ENCODE data around the gene AADACL2.

Gene AADACL2

GRCh38 chr3:151688571-151688970, 45.2 kb upstream of the AADACL2 start:
- Histone ChIP-seq H4K20me1 (ENCODE audit: insufficient read depth, low read length) (no peaks in the 10 kb centered on the region), H2AFZ (ENCODE audit: low read depth, low read length) (no peak overlapping the region), H3K36me3 (replicated peaks; ENCODE audit: low read depth, low read length) (no peaks in the 10 kb centered on the region), H3K9me3 (ENCODE audit: insufficient read depth, low read length) (no peaks in the 10 kb centered on the region), H3K4me1 (ENCODE audit: low read length) (no peaks in the 10 kb centered on the region), H3K27ac (ENCODE audit: low read length) (no peak overlapping the region), H3K4me2 (ENCODE audit: low read length) (no peak overlapping the region), H3K9ac (ENCODE audit: low read length) (no peak overlapping the region), H3K4me3 (ENCODE audit: low read length) (no peak overlapping the region), H3K27me3 (ENCODE audit: low read depth, low read length) (no peaks in the 10 kb centered on the region), H3K79me2 (ENCODE audit: low read length) (no peaks in the 10 kb centered on the region)
- no peak for TF ChIP-seq CTCF (IDR thresholded peaks at IDR 0.05; ENCODE audit: low read depth, low read length)
- TF ChIP-seq EZH2phosphoT487 (IDR thresholded peaks at IDR 0.05; ENCODE audit: low read depth), result no peak

GRCh38 chr3:151690645-151691044, 43.1 kb upstream of the AADACL2 start:
- Histone ChIP-seq H3K9me3 (ENCODE audit: insufficient read depth, low read length) (no peaks in the 10 kb centered on the region), H2AFZ (ENCODE audit: low read depth, low read length) (no peak overlapping the region)

GRCh38 chr3:151697496-151697895, 36.2 kb upstream of the AADACL2 start:
- Histone ChIP-seq H2AFZ (ENCODE audit: low read depth, low read length) (no peak overlapping the region), H3K27ac (ENCODE audit: low read length) (no peak overlapping the region), H3K9me3 (ENCODE audit: insufficient read depth, low read length) (no peaks in the 10 kb centered on the region), H3K4me1 (ENCODE audit: low read length) (no peaks in the 10 kb centered on the region), H3K79me2 (ENCODE audit: low read length) (no peaks in the 10 kb centered on the region), H3K36me3 (replicated peaks; ENCODE audit: low read depth, low read length) (no peaks in the 10 kb centered on the region), H3K27me3 (ENCODE audit: low read depth, low read length) (no peaks in the 10 kb centered on the region), H3K4me3 (ENCODE audit: low read length) (no peak overlapping the region), H4K20me1 (ENCODE audit: insufficient read depth, low read length) (no peaks in the 10 kb centered on the region), H3K4me2 (ENCODE audit: low read length) (no peak overlapping the region), H3K9ac (ENCODE audit: low read length) (no peak overlapping the region)
- TF ChIP-seq CTCF (IDR thresholded peaks at IDR 0.05; ENCODE audit: low read depth, low read length) (no peak), EZH2phosphoT487 (IDR thresholded peaks at IDR 0.05; ENCODE audit: low read depth) (no peak)

More at GRCh38 chr3:151690645-151691044, 43.1 kb upstream of the AADACL2 start:
- Histone ChIP-seq H4K20me1 (ENCODE audit: insufficient read depth, low read length) (no peaks in the 10 kb centered on the region), H3K9ac (ENCODE audit: low read length) (no peak overlapping the region), H3K4me1 (ENCODE audit: low read length) (no peaks in the 10 kb centered on the region), H3K27me3 (ENCODE audit: low read depth, low read length) (no peaks in the 10 kb centered on the region), H3K4me2 (ENCODE audit: low read length) (no peak overlapping the region), H3K4me3 (ENCODE audit: low read length) (no peak overlapping the region), H3K79me2 (ENCODE audit: low read length) (no peaks in the 10 kb centered on the region), H3K27ac (ENCODE audit: low read length) (no peak overlapping the region), H3K36me3 (replicated peaks; ENCODE audit: low read depth, low read length) (no peaks in the 10 kb centered on the region)
- no peak for TF ChIP-seq EZH2phosphoT487 (IDR thresholded peaks at IDR 0.05; ENCODE audit: low read depth)
- no peak for TF ChIP-seq CTCF (IDR thresholded peaks at IDR 0.05; ENCODE audit: low read depth, low read length)

- Histone ChIP-seq H3K27me3 (ENCODE audit: low read depth, low read length) (no peaks in the 10 kb centered on the region), H3K9me3 (ENCODE audit: insufficient read depth, low read length) (no peaks in the 10 kb centered on the region), H2AFZ (ENCODE audit: low read depth, low read length) (no peak overlapping the region), H3K4me2 (ENCODE audit: low read length) (no peak overlapping the region), H3K27ac (ENCODE audit: low read length) (no peak overlapping the region), H3K4me1 (ENCODE audit: low read length) (no peaks in the 10 kb centered on the region), H3K9ac (ENCODE audit: low read length) (no peak overlapping the region), H4K20me1 (ENCODE audit: insufficient read depth, low read length) (no peaks in the 10 kb centered on the region), H3K36me3 (replicated peaks; ENCODE audit: low read depth, low read length) (no peaks in the 10 kb centered on the region), H3K4me3 (ENCODE audit: low read length) (no peak overlapping the region), H3K79me2 (ENCODE audit: low read length) (no peaks in the 10 kb centered on the region)
- TF ChIP-seq EZH2phosphoT487 (IDR thresholded peaks at IDR 0.05; ENCODE audit: low read depth), result no peak
- no peak for TF ChIP-seq CTCF (IDR thresholded peaks at IDR 0.05; ENCODE audit: low read depth, low read length)
Measured at GRCh38 chr3:151707216-151707615, 26.5 kb upstream of the AADACL2 start.
